HCT116 (cell line): ENCODE measurements around the gene GAMT. TPM values are rescaled to one million over a fixed set of nuclear protein-coding genes. Genes with fewer than 3 reads are reported as not detected.

Source experiments
- ATAC-seq: fragments of 200-7000 bp; cut with Tn5 transposase; 2 replicates; pipeline ENCODE4 v1.9.1; 2020; ENCODE audit warnings: mild to moderate bottlenecking, moderate library complexity
- BruUV-seq: library from RNA; stranded (reverse); fragments of 400-500 nt; replicated peaks from 2 replicates; lab custom pipeline; 2021; lab: Mats Ljungman, UMichigan
- CTCF ChIA-PET: fragments of 300-600 bp; sonication (Branson Sonifier 250); formaldehyde crosslinking; loops from one replicate; lab custom pipeline; 2021; ENCODE audit warnings: antibody characterized with exemption; lab: Charles Lee
- POLR2A ChIA-PET: fragments of 300-600, 350-600 bp; sonication (Branson Sonifier 250); formaldehyde crosslinking; loops from one replicate; lab custom pipeline; 2021; ENCODE audit warnings: antibody characterized with exemption; lab: Charles Lee
- RAD21 ChIA-PET, 2 experiments: fragments of 300-600 bp; sonication (Branson Sonifier 250); formaldehyde crosslinking; loops; one replicate each; lab custom pipeline; 2023; ENCODE audit warnings: low total read pairs in 2 of 2; ENCODE audit not compliant: uncharacterized antibody in 2 of 2, unreplicated experiment in 2 of 2, low non-redundant PET in 1 of 2; lab: Charles Lee
- DNase-seq: peaks from one replicate; pipeline ENCODE4 v3.0.0-alpha.2; 2010; ENCODE audit warnings: low read depth, low spot score
- H2AFZ ChIP-seq: fragments of 200-600 bp; shearing (Covaris generic), sonication (generic); 2 replicates; pipeline ENCODE4 v1.6.1; 2017; ENCODE audit warnings: low read depth, mixed run types, mixed read lengths, antibody characterized with exemption, low read length; ENCODE audit not compliant: poor library complexity, severe bottlenecking
- H3K27ac ChIP-seq: 2 replicates; pipeline ENCODE4 v1.5.1; 2012; ENCODE audit warnings: low read depth, low read length
- H3K27me3 ChIP-seq: fragments of 200-600 bp; sonication (generic); 2 replicates; pipeline ENCODE4 v1.6.1; 2016; ENCODE audit warnings: mixed run types, low read length, mixed read lengths; ENCODE audit not compliant: insufficient read depth
- H3K36me3 ChIP-seq, 2 experiments: fragments of 200-500 bp in 1 of 2; fragments of 200-600 bp in 1 of 2; sonication (Bioruptor generic) in 1 of 2; sonication (generic) in 1 of 2; 2 replicates each; pipeline versions ENCODE4 v1.5.1 to v1.6.1; 2014 to 2016; ENCODE audit warnings: low read length in 2 of 2, inconsistent platforms in 1 of 2, mixed read lengths in 1 of 2, mixed run types in 1 of 2; ENCODE audit not compliant: insufficient read depth in 2 of 2, control insufficient read depth in 1 of 2
- H3K4me1 ChIP-seq, 2 experiments: fragments of 200-600 bp in 1 of 2; sonication (generic) in 1 of 2; 2 replicates each; pipeline versions ENCODE4 v1.5.1 to v1.6.1; 2012 to 2017; ENCODE audit warnings: low read length in 2 of 2, inconsistent platforms in 1 of 2, mild to moderate bottlenecking in 1 of 2, mixed read lengths in 1 of 2, mixed run types in 1 of 2, moderate library complexity in 1 of 2; ENCODE audit not compliant: insufficient read depth in 2 of 2, control insufficient read depth in 1 of 2
- H3K4me2 ChIP-seq: fragments of 200-600 bp; sonication (generic); 2 replicates; pipeline ENCODE4 v1.6.1; 2017; ENCODE audit warnings: mixed run types, low read length, mixed read lengths
- H3K4me3 ChIP-seq, 2 experiments: fragments of 200-600 bp in 1 of 2; sonication (generic) in 1 of 2; replicated peaks in 1 of 2; 2 replicates each; pipeline ENCODE4 v1.5.1; 2011 to 2016; ENCODE audit warnings: low read length in 2 of 2, control low read depth in 1 of 2, low read depth in 1 of 2, mild to moderate bottlenecking in 1 of 2, mixed read lengths in 1 of 2, mixed run types in 1 of 2
- H3K79me2 ChIP-seq: fragments of 200-600 bp; sonication (generic); 2 replicates; pipeline ENCODE4 v1.6.1; 2017; ENCODE audit warnings: mild to moderate bottlenecking, mixed run types, low read length, moderate library complexity, mixed read lengths; ENCODE audit not compliant: insufficient read depth
- H3K9ac ChIP-seq: fragments of 200-600 bp; sonication (generic); 2 replicates; pipeline ENCODE4 v1.6.1; 2016; ENCODE audit warnings: low read length, mixed read lengths
- H3K9me2 ChIP-seq: fragments of 200-600 bp; sonication (generic), shearing (Covaris generic); 2 replicates; pipeline ENCODE4 v1.6.1; 2017; ENCODE audit warnings: mixed run types, mild to moderate bottlenecking, moderate library complexity; ENCODE audit not compliant: insufficient read depth
- H3K9me3 ChIP-seq, 2 experiments: fragments of 200-500 bp in 1 of 2; fragments of 200-600 bp in 1 of 2; sonication (Bioruptor generic) in 1 of 2; sonication (generic) in 1 of 2; 2 replicates each; pipeline ENCODE4 v1.6.1; 2014 to 2017; ENCODE audit warnings: low read length in 2 of 2, mixed read lengths in 2 of 2, inconsistent platforms in 1 of 2, low read depth in 1 of 2, mild to moderate bottlenecking in 1 of 2, mixed run types in 1 of 2, moderate library complexity in 1 of 2; ENCODE audit not compliant: control insufficient read depth in 1 of 2, insufficient read depth in 1 of 2
- H4K20me1 ChIP-seq: fragments of 200-600 bp; sonication (generic), shearing (Covaris generic); 2 replicates; pipeline ENCODE4 v1.6.1; 2017; ENCODE audit warnings: mixed run types, mild to moderate bottlenecking, moderate library complexity; ENCODE audit not compliant: insufficient read depth
- CBX3 ChIP-seq: IDR thresholded peaks from 2 replicates; pipeline ENCODE4 v1.6.1; 2012; ENCODE audit warnings: low read depth
- EGR1 ChIP-seq: IDR thresholded peaks from 2 replicates; pipeline ENCODE4 v1.6.1; 2012; ENCODE audit warnings: low read depth
- ELF1 ChIP-seq: IDR thresholded peaks from 2 replicates; pipeline ENCODE4 v1.6.1; 2012; ENCODE audit warnings: low read depth, borderline replicate concordance
- EZH2phosphoT487 ChIP-seq: fragments of 200-600 bp; IDR thresholded peaks from 2 replicates; pipeline ENCODE4 v1.6.1; 2018; ENCODE audit warnings: antibody characterized with exemption, borderline replicate concordance
- FOSL1 ChIP-seq: IDR thresholded peaks from 2 replicates; pipeline ENCODE4 v1.6.1; 2012; ENCODE audit warnings: low read depth
- JUND ChIP-seq: IDR thresholded peaks from 2 replicates; pipeline ENCODE4 v1.6.1; 2012
- POLR2A ChIP-seq: IDR thresholded peaks from 2 replicates; pipeline ENCODE4 v1.7.0; 2011; ENCODE audit warnings: borderline replicate concordance; ENCODE audit not compliant: insufficient read depth, insufficient read length; ENCODE audit errors: extremely low read depth
- POLR2AphosphoS5 ChIP-seq: IDR thresholded peaks from 2 replicates; pipeline ENCODE4 v1.6.1; 2011; ENCODE audit warnings: mild to moderate bottlenecking, low read depth, low read length, moderate library complexity
- RAD21 ChIP-seq: IDR thresholded peaks from 2 replicates; pipeline ENCODE4 v1.6.1; 2012; ENCODE audit warnings: low read depth, mild to moderate bottlenecking
- SIN3A ChIP-seq: IDR thresholded peaks from 2 replicates; pipeline ENCODE4 v1.6.1; 2012; ENCODE audit warnings: low read depth
- SP1 ChIP-seq: IDR thresholded peaks from 2 replicates; pipeline ENCODE4 v1.6.1; 2012; ENCODE audit warnings: low read depth
- SRF ChIP-seq: IDR thresholded peaks from 2 replicates; pipeline ENCODE4 v1.6.1; 2012; ENCODE audit warnings: low read depth
- TCF7L2 ChIP-seq: IDR thresholded peaks from 2 replicates; pipeline ENCODE4 v1.7.0; 2011; ENCODE audit warnings: borderline replicate concordance, inconsistent platforms; ENCODE audit not compliant: insufficient read depth, insufficient read length; ENCODE audit errors: extremely low read depth
- YY1 ChIP-seq: IDR thresholded peaks from 2 replicates; pipeline ENCODE4 v1.6.1; 2011; ENCODE audit warnings: low read length, low read depth, moderate library complexity, mild to moderate bottlenecking; ENCODE audit not compliant: insufficient replicate concordance; ENCODE audit errors: extremely low read depth
- ZNF274 ChIP-seq: fragments of 200-500 bp; sonication (Bioruptor generic); IDR thresholded peaks from 2 replicates; pipeline ENCODE4 v1.6.1; 2014; ENCODE audit warnings: mild to moderate bottlenecking, low read depth, low read length, inconsistent platforms
- intact Hi-C: fragments of 100-400 bp; cut with micrococcal nuclease; formaldehyde crosslinking; loops from 2 replicates; pipeline ENCODE4 v1.10.0; 2022
- total RNA-seq: library from RNA; stranded (reverse); gene quantifications from one replicate; pipeline ENCODE4 v1.2.1, GENCODE V29; 2021; ENCODE audit not compliant: unreplicated experiment
- TF ChIP-seq, protein P1 (sequence below): IDR thresholded peaks from 2 replicates; pipeline ENCODE4 v1.6.1; 2012; ENCODE audit warnings: low read depth
- TF ChIP-seq, protein P2 (sequence below): IDR thresholded peaks from 2 replicates; pipeline ENCODE4 v1.6.1; 2012
- TF ChIP-seq, protein P3 (sequence below), 3 experiments: fragments of 200-600 bp in 1 of 3; sonication (generic) in 1 of 3; IDR thresholded peaks in 2 of 3; conservative IDR thresholded peaks in 1 of 3; 2 replicates each; pipeline ENCODE4 v1.5.1; 2012 to 2017; ENCODE audit warnings: low read depth in 2 of 3, low read length in 2 of 3, antibody characterized with exemption in 1 of 3, borderline replicate concordance in 1 of 3, control low read depth in 1 of 3, mild to moderate bottlenecking in 1 of 3, mixed read lengths in 1 of 3, mixed run types in 1 of 3, moderate library complexity in 1 of 3; ENCODE audit not compliant: insufficient read depth in 1 of 3
- TF ChIP-seq, protein P4 (sequence below): IDR thresholded peaks from 2 replicates; pipeline ENCODE4 v1.6.1; 2012

Gene GAMT
- total RNA-seq, 1 experiment from 2014 or later: 102 TPM

DNA sequence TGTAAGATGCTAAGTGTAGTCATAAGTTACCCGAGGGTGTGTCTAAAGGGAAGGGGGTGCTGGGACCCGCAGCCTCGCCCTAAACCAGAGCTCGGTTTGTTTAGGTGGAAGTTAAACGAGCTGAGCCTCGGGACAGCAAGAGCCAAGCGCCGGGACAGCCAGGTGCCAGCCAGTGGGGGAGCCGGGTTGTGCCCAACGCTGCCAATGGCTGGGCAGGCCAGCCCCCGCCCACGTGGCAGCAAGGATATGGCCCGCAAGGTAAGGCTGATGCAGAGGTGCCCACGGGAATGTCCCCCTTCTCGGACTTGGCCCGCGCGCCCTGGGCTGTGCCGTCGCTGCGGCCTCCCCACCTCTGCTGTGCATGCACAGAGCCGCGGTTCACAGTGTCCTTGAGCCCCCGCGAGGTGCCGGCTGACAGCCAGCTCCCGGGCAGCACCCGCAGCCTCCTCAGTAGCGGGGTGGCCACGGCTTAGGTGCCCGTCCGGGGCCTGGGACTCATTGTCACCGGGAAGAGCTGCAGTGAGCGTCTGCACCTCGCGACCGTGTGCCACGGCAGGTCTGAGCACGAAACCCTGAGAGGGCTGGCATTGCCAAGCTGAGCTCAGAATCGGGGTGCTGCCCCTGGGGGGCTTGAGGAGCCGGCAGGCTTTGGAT is 27.5 kb upstream of the GAMT start:
- Histone ChIP-seq H3K36me3 (peaks cover 42 to 65% of the 10 kb centered on the region in 2 experiments; a peak in 3 of 4 replicates), H4K20me1 (no peaks in the 10 kb centered on the region), H3K9me3 (no peaks in the 10 kb centered on the region), H3K4me2 (no peak overlapping the region), H3K4me1 (no peaks in the 10 kb centered on the region), H3K27ac (no peak overlapping the region; the same call in 1 of the 2 replicates), H3K9me2 (no peaks in the 10 kb centered on the region), H3K9ac (no peak overlapping the region), H3K27me3 (no peaks in the 10 kb centered on the region), H3K4me3 (no peak overlapping the region), H3K79me2 (peaks cover 76% of the 10 kb centered on the region), H2AFZ (no peak overlapping the region)
- ATAC-seq: no peak
- DNase-seq: no peak
- intact Hi-C loops: no loop called here
- BruUV-seq: no TSS peak
- TF ChIP-seq EZH2phosphoT487 (no peak), TCF7L2 (no peak), JUND (no peak), ZNF274 (no peak), RAD21 (no peak), SRF (no peak), YY1 (no peak), EGR1 (no peak), SIN3A (no peak), SP1 (no peak), POLR2A (no peak), FOSL1 (no peak), CBX3 (no peak), ELF1 (no peak), POLR2AphosphoS5 (no peak)
- TF ChIP-seq, protein P1, sequence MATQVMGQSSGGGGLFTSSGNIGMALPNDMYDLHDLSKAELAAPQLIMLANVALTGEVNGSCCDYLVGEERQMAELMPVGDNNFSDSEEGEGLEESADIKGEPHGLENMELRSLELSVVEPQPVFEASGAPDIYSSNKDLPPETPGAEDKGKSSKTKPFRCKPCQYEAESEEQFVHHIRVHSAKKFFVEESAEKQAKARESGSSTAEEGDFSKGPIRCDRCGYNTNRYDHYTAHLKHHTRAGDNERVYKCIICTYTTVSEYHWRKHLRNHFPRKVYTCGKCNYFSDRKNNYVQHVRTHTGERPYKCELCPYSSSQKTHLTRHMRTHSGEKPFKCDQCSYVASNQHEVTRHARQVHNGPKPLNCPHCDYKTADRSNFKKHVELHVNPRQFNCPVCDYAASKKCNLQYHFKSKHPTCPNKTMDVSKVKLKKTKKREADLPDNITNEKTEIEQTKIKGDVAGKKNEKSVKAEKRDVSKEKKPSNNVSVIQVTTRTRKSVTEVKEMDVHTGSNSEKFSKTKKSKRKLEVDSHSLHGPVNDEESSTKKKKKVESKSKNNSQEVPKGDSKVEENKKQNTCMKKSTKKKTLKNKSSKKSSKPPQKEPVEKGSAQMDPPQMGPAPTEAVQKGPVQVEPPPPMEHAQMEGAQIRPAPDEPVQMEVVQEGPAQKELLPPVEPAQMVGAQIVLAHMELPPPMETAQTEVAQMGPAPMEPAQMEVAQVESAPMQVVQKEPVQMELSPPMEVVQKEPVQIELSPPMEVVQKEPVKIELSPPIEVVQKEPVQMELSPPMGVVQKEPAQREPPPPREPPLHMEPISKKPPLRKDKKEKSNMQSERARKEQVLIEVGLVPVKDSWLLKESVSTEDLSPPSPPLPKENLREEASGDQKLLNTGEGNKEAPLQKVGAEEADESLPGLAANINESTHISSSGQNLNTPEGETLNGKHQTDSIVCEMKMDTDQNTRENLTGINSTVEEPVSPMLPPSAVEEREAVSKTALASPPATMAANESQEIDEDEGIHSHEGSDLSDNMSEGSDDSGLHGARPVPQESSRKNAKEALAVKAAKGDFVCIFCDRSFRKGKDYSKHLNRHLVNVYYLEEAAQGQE: no peak
- TF ChIP-seq, protein P2, sequence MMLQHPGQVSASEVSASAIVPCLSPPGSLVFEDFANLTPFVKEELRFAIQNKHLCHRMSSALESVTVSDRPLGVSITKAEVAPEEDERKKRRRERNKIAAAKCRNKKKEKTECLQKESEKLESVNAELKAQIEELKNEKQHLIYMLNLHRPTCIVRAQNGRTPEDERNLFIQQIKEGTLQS: no peak
- TF ChIP-seq, protein P3, sequence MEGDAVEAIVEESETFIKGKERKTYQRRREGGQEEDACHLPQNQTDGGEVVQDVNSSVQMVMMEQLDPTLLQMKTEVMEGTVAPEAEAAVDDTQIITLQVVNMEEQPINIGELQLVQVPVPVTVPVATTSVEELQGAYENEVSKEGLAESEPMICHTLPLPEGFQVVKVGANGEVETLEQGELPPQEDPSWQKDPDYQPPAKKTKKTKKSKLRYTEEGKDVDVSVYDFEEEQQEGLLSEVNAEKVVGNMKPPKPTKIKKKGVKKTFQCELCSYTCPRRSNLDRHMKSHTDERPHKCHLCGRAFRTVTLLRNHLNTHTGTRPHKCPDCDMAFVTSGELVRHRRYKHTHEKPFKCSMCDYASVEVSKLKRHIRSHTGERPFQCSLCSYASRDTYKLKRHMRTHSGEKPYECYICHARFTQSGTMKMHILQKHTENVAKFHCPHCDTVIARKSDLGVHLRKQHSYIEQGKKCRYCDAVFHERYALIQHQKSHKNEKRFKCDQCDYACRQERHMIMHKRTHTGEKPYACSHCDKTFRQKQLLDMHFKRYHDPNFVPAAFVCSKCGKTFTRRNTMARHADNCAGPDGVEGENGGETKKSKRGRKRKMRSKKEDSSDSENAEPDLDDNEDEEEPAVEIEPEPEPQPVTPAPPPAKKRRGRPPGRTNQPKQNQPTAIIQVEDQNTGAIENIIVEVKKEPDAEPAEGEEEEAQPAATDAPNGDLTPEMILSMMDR (IDR thresholded peaks at IDR 0.05 in 2 of 3, conservative IDR thresholded peaks at IDR 0.05 in 1 of 3; ENCODE audit: borderline replicate concordance in 1 of 3, insufficient read depth in 1 of 3, low read depth in 2 of 3, low read length in 2 of 3): no peak
- TF ChIP-seq, protein P4, sequence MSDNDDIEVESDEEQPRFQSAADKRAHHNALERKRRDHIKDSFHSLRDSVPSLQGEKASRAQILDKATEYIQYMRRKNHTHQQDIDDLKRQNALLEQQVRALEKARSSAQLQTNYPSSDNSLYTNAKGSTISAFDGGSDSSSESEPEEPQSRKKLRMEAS: no peak
- RAD21 ChIA-PET: no interaction called here
- CTCF ChIA-PET: no interaction called here
- POLR2A ChIA-PET: no interaction called here
